ENCODE data around the gene PSMB2.

DNA sequence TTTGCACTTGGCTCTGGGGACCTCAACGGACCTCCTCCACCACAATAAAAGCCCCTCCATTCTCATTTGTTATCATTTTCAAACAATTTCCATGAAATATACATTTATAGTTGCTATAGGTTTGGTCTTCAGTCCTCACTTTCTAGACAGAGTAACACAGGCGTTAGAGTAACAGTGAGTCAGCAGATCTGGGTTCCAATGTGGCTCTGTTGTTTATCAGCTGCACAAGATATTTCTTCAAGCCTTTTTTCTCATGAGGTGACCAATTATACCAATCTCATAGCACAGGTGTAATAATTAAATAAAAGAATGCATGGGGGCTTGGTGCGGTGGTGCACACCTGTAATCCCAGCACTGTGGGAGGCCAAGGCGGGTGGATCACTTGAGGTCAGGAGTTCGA, 32.8 kb upstream of the PSMB2 start:
- TF ChIP-seq, protein P1, sequence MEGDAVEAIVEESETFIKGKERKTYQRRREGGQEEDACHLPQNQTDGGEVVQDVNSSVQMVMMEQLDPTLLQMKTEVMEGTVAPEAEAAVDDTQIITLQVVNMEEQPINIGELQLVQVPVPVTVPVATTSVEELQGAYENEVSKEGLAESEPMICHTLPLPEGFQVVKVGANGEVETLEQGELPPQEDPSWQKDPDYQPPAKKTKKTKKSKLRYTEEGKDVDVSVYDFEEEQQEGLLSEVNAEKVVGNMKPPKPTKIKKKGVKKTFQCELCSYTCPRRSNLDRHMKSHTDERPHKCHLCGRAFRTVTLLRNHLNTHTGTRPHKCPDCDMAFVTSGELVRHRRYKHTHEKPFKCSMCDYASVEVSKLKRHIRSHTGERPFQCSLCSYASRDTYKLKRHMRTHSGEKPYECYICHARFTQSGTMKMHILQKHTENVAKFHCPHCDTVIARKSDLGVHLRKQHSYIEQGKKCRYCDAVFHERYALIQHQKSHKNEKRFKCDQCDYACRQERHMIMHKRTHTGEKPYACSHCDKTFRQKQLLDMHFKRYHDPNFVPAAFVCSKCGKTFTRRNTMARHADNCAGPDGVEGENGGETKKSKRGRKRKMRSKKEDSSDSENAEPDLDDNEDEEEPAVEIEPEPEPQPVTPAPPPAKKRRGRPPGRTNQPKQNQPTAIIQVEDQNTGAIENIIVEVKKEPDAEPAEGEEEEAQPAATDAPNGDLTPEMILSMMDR (IDR thresholded peaks at IDR 0.05): no peak
- TF ChIP-seq POLR2AphosphoS5 (IDR thresholded peaks at IDR 0.05) (no peak), EP300 (IDR thresholded peaks at IDR 0.05) (no peak)

All from sigmoid colon (tissue), 4 donors.